T-helper 17 cell (primary cell): ENCODE measurements around the gene STX4. TPM values are rescaled to one million over a fixed set of nuclear protein-coding genes. Genes with fewer than 3 reads are reported as not detected.

Experiments used
- ATAC-seq: fragments of 150-1000 bp; cut with Tn5 transposase; 2 replicates; pipeline ENCODE4 v1.10.0; 2021; ENCODE audit warnings: mild to moderate bottlenecking, moderate library complexity
- DNase-seq, 3 donors: peaks; one replicate each; pipeline versions ENCODE4 v3.0.0 to v3.0.0-alpha.2; 2020 to 2021
- H3K9me3 ChIP-seq: one replicate; pipeline ENCODE4 v1.7.0; 2013; ENCODE audit warnings: low read length, mild to moderate bottlenecking; ENCODE audit not compliant: control insufficient read depth, poor library complexity, severe bottlenecking
- H3K27ac Mint-ChIP-seq: one replicate; pipeline ENCODE4 v1.8.0; 2022; ENCODE audit warnings: mild to moderate bottlenecking, moderate library complexity, mixed read lengths
- H3K27me3 Mint-ChIP-seq: one replicate; pipeline ENCODE4 v1.8.0; 2022; ENCODE audit warnings: mixed read lengths
- H3K36me3 Mint-ChIP-seq: one replicate; pipeline ENCODE4 v1.8.0; 2022; ENCODE audit warnings: low read depth, mixed read lengths
- H3K4me1 Mint-ChIP-seq: one replicate; pipeline ENCODE4 v1.8.0; 2022; ENCODE audit warnings: mild to moderate bottlenecking, mixed read lengths
- H3K4me3 Mint-ChIP-seq: one replicate; pipeline ENCODE4 v1.8.0; 2022; ENCODE audit warnings: mild to moderate bottlenecking, moderate library complexity, mixed read lengths
- total RNA-seq, 4 donors: library from RNA in 2 of 4; stranded (reverse) in 2 of 4; gene quantifications; one replicate each; pipeline ENCODE4 v1.2.3 and lab custom pipeline; 2022 to 2026

The STX4 gene
- total RNA-seq, 2 donors from 2014 or later, result 72.0 to 72.1 TPM

- no peak for DNase-seq
- peaks cover 3% of the 10 kb centered on the region for H3K4me1 Mint-ChIP-seq
- H3K27ac Mint-ChIP-seq, result no peak overlapping the region
- H3K9me3 ChIP-seq, result no peaks in the 10 kb centered on the region
- H3K27me3 Mint-ChIP-seq, result no peaks in the 10 kb centered on the region
- peaks cover 3% of the 10 kb centered on the region for H3K36me3 Mint-ChIP-seq
- H3K4me3 Mint-ChIP-seq, result no peak overlapping the region
- no peak for ATAC-seq
These were observed 10.6 kb downstream of the STX4 start for GRCh38 chr16:31043898-31044481.

DNA sequence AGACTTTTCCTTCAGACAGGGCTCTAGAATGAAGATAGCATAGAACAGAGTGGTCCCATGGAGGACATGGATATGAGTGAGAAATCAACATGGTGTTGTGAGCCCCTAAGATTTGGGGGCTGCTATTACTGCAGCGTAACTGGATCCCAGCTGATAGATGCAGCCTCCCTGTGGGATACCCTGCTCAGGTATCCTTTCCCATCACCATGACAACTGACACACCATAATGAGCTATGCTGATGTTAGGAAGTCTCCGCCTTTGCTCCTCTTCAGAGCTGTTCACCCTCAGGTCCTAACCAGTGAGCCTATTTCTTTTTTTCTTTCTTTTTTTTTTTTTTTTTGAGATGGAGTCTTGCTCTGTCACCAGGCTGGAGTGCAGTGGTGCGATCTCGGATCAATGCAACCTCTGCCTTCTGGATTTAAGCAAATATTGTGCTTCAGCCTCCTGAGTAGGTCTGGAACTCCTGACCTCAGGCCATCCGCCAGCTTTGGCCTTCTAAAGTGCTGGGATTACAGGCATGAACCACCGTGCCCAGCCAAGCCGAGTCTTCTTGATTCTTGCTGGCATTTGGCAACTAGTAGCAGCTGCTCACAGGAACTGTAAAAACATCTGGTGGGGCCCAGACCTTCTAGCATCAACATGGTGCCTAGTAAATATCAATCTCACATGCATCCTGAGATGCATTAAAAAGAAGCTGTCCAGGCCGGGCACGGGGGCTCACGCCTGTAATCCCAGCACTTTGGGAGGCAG is 17.1 kb downstream of the STX4 start:
- DNase-seq (no peak), ATAC-seq (no peak)
- Mint-ChIP-seq H3K27me3 (peaks cover 5% of the 10 kb centered on the region), H3K36me3 (peaks cover 2% of the 10 kb centered on the region), H3K27ac (no peak overlapping the region), H3K4me3 (no peak overlapping the region), H3K4me1 (peaks cover 8% of the 10 kb centered on the region)
- no peaks in the 10 kb centered on the region for H3K9me3 ChIP-seq

DNA sequence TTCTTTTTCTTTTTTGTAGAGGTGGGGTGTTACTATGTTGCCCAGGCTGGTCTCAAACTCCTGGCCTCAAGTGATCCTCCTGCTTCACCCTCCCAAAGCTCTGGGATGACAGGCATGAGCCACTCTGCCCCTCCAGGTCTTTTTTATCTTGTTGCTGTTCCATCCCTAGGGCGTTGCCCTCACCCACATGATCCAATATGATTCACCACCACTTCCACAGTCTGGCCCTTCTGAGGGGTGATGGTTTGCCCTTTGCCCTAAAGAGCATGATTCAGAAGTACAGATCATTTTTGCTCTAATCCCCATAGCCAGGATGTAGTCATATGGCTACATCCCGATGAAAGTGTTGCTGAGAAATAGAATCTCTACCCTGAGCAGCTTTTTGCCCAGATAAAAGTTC is 18.8 kb downstream of the STX4 start:
- no peaks in the 10 kb centered on the region for H3K9me3 ChIP-seq
- H3K4me1 Mint-ChIP-seq, result peaks cover 5% of the 10 kb centered on the region
- DNase-seq (no peak), ATAC-seq (peak; percentile 28)
- peak overlapping the region; percentile 43 for H3K27ac Mint-ChIP-seq
- peaks cover 2% of the 10 kb centered on the region for H3K36me3 Mint-ChIP-seq
- no peak overlapping the region for H3K4me3 Mint-ChIP-seq
- H3K27me3 Mint-ChIP-seq, result peaks cover 5% of the 10 kb centered on the region

DNA sequence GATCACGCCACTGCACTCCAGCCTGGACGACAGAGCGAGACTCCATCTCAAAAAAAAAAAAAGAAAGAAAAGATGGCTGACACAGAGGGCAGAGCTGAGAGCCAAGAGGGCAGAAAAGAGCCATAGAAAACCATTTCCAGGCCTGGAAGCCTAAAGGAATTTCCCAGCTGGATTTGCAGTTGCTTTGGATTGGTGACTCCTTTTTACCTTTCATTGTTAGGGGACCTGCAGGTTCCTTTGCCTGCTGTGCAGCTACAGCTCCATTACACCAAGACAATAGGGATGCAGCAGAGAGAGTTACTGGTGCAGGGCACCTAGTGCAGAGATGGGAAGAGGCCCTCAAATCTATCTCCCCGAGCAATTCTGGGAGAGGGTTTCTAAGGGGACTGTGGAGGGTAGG is 22.3 kb downstream of the STX4 start:
- H3K4me3 Mint-ChIP-seq, result no peak overlapping the region

GRCh38 chr16:31061126-31061812 is 27.9 kb downstream of the STX4 start:
- peaks cover 26% of the 10 kb centered on the region for H3K4me1 Mint-ChIP-seq

More for the DNA sequence above, 22.3 kb downstream of the STX4 start:
- ATAC-seq, result no peak
- no peaks in the 10 kb centered on the region for H3K9me3 ChIP-seq
- Mint-ChIP-seq H3K4me1 (peaks cover 2% of the 10 kb centered on the region), H3K36me3 (no peaks in the 10 kb centered on the region), H3K27me3 (peaks cover 5% of the 10 kb centered on the region), H3K27ac (no peak overlapping the region)
- no peak for DNase-seq

GRCh38 chr16:31061813-31062440 is 28.6 kb downstream of the STX4 start:
- DNase-seq, result no peak
- no peaks in the 10 kb centered on the region for H3K36me3 Mint-ChIP-seq
- H3K4me1 Mint-ChIP-seq, result peaks cover 29% of the 10 kb centered on the region
- H3K9me3 ChIP-seq, result no peaks in the 10 kb centered on the region
- H3K4me3 Mint-ChIP-seq, result no peak overlapping the region
- no peaks in the 10 kb centered on the region for H3K27me3 Mint-ChIP-seq
- ATAC-seq, result no peak
- no peak overlapping the region for H3K27ac Mint-ChIP-seq

More at GRCh38 chr16:31061126-31061812, 27.9 kb downstream of the STX4 start:
- DNase-seq (no peak), ATAC-seq (no peak)
- H3K27ac Mint-ChIP-seq, result no peak overlapping the region
- no peaks in the 10 kb centered on the region for H3K9me3 ChIP-seq
- no peaks in the 10 kb centered on the region for H3K36me3 Mint-ChIP-seq
- H3K27me3 Mint-ChIP-seq, result no peaks in the 10 kb centered on the region
- H3K4me3 Mint-ChIP-seq, result no peak overlapping the region

DNA sequence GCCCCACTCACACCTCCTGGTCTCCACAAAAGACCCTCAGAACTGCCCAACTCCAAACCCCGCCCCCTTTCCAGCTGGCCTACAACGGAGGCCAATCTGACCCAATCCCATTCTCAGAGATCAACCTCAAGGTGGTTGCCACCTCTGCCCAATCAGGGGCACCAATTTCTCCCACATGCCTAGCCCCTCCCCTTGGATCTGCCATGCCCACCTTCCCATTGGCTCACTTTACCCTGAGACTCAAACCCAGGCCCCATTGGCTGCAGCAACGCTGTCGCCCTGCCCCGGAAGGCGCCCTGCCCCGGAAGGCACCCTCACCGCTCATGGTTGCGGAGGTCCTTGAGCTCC is 30.1 kb downstream of the STX4 start:
- DNase-seq (no peak), ATAC-seq (no peak)
- H3K9me3 ChIP-seq, result no peaks in the 10 kb centered on the region
- peaks cover 32% of the 10 kb centered on the region for H3K4me1 Mint-ChIP-seq
- H3K27ac Mint-ChIP-seq, result peak overlapping the region; percentile 61
- no peaks in the 10 kb centered on the region for H3K36me3 Mint-ChIP-seq
- H3K27me3 Mint-ChIP-seq, result no peaks in the 10 kb centered on the region
- H3K4me3 Mint-ChIP-seq, result peak overlapping the region; percentile 39

- Mint-ChIP-seq H3K36me3 (no peaks in the 10 kb centered on the region), H3K4me1 (peaks cover 33% of the 10 kb centered on the region), H3K27me3 (no peaks in the 10 kb centered on the region), H3K27ac (peak overlapping the region; percentile 61), H3K4me3 (peak overlapping the region; percentile 82)
- no peaks in the 10 kb centered on the region for H3K9me3 ChIP-seq
- DNase-seq, result no peak
- ATAC-seq, result peak; percentile 54
These were observed 30.7 kb downstream of the STX4 start for GRCh38 chr16:31063843-31064611.

- Mint-ChIP-seq H3K4me1 (peaks cover 38% of the 10 kb centered on the region), H3K27me3 (no peaks in the 10 kb centered on the region), H3K36me3 (no peaks in the 10 kb centered on the region), H3K27ac (peak overlapping the region; percentile 29), H3K4me3 (peak overlapping the region; percentile 82)
- no peaks in the 10 kb centered on the region for H3K9me3 ChIP-seq
- no peak for DNase-seq
- no peak for ATAC-seq
These were observed 31.6 kb downstream of the STX4 start for GRCh38 chr16:31064882-31065461.

- H3K9me3 ChIP-seq, result no peaks in the 10 kb centered on the region
- Mint-ChIP-seq H3K4me3 (no peak overlapping the region), H3K4me1 (peaks cover 45% of the 10 kb centered on the region), H3K27me3 (no peaks in the 10 kb centered on the region), H3K36me3 (no peaks in the 10 kb centered on the region), H3K27ac (no peak overlapping the region)
- no peak for ATAC-seq
- no peak for DNase-seq
These were observed 34.0 kb downstream of the STX4 start for GRCh38 chr16:31067342-31067741.

GRCh38 chr16:31071861-31072260 is 38.5 kb downstream of the STX4 start:
- Mint-ChIP-seq H3K27me3 (no peaks in the 10 kb centered on the region), H3K4me3 (peak overlapping the region; percentile 99), H3K27ac (peak overlapping the region; percentile 95), H3K36me3 (peaks cover 4% of the 10 kb centered on the region), H3K4me1 (peaks cover 31% of the 10 kb centered on the region)
- no peak for DNase-seq
- H3K9me3 ChIP-seq, result no peaks in the 10 kb centered on the region
- no peak for ATAC-seq

GRCh38 chr16:31072540-31073141 is 39.3 kb downstream of the STX4 start:
- H3K9me3 ChIP-seq, result no peaks in the 10 kb centered on the region
- peak overlapping the region; percentile 95 for H3K27ac Mint-ChIP-seq
- H3K4me1 Mint-ChIP-seq, result peaks cover 31% of the 10 kb centered on the region
- H3K27me3 Mint-ChIP-seq, result no peaks in the 10 kb centered on the region
- H3K36me3 Mint-ChIP-seq, result peaks cover 4% of the 10 kb centered on the region
- DNase-seq (no peak), ATAC-seq (no peak)
- H3K4me3 Mint-ChIP-seq, result peak overlapping the region; percentile 99
